GM06990 (cell line): ENCODE results near the gene SPDYE2.
"Not testable (repeated sequence)": the region's sequence is repeated elsewhere in the genome, so short reads cannot be mapped to it uniquely, and the experiment has no call there.

Experiments used
- DNase-seq: peaks from one replicate; pipeline ENCODE4 v3.0.0-alpha.2; 2011; ENCODE audit not compliant: insufficient read length; ENCODE audit errors: extremely low read depth
- H3K27me3 ChIP-seq: replicated peaks from 2 replicates; pipeline ENCODE4 v1.6.0; 2011; ENCODE audit warnings: low read length; ENCODE audit not compliant: control insufficient read depth, insufficient read depth
- H3K36me3 ChIP-seq: 2 replicates; pipeline ENCODE4 v1.5.1; 2011; ENCODE audit warnings: low read length; ENCODE audit not compliant: control insufficient read depth, insufficient read depth
- H3K4me3 ChIP-seq: replicated peaks from 2 replicates; pipeline ENCODE4 v1.5.1; 2011; ENCODE audit warnings: low read depth, mild to moderate bottlenecking, control low read depth, low read length

The SPDYE2 gene

GRCh38 chr7:102602317-102602716 lies 51.3 kb downstream of the SPDYE2 start:
- not testable (repeated sequence) for H3K4me3 ChIP-seq, H3K27me3 ChIP-seq, H3K36me3 ChIP-seq, DNase-seq

DNA sequence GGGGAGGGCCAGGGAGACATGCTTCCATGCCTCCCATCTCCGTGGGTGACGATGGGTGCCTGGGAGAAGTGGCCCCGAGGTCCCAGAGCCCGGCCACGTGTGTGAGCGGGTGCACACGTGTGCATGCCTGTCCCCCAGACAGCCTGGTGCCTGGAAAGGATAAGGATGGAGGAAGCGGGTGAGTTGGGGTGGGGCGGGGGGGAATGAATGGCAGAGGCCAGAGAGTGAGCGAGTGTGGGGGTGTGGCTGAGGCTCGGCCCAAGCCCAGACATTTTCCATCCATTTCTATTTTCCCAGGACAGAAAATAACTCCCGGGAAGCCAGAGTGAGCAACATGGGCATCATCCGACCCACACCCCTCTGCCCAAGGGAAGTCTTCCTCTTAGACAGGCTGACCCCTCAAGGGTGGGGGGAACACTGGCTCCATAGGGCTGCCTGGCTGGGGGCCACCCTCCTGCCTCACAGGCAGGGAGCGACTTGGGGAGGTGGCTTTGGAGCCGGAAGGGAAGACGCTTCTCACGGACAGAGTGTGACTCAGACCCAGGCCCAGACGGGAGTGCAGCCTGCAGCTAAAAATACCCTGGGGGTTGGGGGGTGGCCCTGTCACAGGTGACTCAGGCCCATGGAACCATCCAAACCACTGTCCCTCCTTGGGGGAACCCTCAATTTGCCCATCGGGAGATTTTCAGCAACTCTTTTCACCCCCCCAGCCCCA lies 53.6 kb downstream of the SPDYE2 start:
- not testable (repeated sequence) for DNase-seq, H3K4me3 ChIP-seq, H3K36me3 ChIP-seq, H3K27me3 ChIP-seq

- DNase-seq, H3K27me3 ChIP-seq, H3K36me3 ChIP-seq, H3K4me3 ChIP-seq: not testable (repeated sequence)
Observed at GRCh38 chr7:102606848-102607247, 55.8 kb downstream of the SPDYE2 start.

DNA sequence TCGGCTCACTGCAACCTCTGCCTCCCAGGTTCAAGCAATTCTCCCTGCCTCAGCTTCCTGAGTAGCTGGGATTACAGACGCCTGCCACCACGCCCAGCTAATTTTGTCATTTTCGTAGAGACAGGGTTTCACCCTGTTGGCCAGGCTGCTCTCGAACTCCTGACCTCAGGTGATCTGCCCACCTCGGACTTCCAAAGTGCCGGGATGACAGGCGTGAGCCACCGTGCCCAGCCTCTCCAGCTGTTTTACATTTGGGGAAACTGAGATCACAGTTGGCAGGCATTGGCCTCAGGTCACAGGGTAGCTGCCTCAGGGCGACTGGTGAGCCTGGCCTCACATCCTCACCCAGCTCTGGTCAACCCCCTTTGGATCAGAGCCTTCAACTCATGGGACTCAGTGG lies 58.7 kb downstream of the SPDYE2 start:
- not testable (repeated sequence) for H3K4me3 ChIP-seq, H3K27me3 ChIP-seq, H3K36me3 ChIP-seq, DNase-seq

- not testable (repeated sequence) for H3K36me3 ChIP-seq, H3K27me3 ChIP-seq, DNase-seq, H3K4me3 ChIP-seq
Observed at GRCh38 chr7:102610441-102610840, 59.4 kb downstream of the SPDYE2 start.

DNA sequence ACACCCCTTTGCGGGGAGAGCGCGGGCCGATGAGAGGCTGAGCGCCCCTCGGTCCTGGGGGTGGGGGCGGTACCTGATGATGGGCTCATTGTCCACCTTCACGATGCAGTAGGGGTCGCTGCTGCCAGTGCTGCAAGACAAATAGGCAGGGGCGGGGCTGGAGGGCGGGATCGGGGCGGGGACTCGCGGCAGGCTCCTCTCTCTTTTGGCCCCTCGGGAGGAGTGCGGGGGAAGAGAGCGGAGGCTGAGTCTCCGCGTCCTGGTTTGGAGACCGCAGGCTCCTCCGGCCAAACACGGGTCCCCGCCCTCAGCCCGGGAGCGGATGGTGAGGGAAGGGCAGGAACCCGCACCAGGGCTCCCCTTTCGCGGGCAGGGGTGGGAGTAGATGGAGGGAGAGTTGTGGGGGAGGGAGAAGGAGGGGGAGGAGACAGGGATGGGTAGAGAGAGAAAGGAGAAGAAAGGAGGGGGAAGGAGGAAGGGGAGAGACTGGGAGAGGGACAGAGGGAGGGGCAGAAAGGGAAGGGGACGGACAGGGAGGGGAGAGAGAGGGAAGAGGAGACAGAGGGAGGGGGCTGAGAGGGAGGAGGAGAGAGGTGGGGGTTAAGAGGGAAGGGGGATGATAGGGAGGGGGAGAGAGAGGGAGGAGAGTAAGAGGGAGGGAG lies 60.1 kb downstream of the SPDYE2 start:
- DNase-seq, H3K27me3 ChIP-seq, H3K4me3 ChIP-seq, H3K36me3 ChIP-seq: not testable (repeated sequence)

- H3K4me3 ChIP-seq, result peak overlapping the region; percentile 37
- peak; percentile 15 for DNase-seq
- not testable (repeated sequence) for H3K27me3 ChIP-seq, H3K36me3 ChIP-seq
Observed at GRCh38 chr7:102611675-102612325, 60.8 kb downstream of the SPDYE2 start.
